K562 (cell line): ENCODE data around the gene SYCP2. TPM values are rescaled to one million over a fixed set of nuclear protein-coding genes. Genes with fewer than 3 reads are reported as not detected.

ENCODE experiments used
- ATAC-seq: fragments of 200-7000 bp; cut with Tn5 transposase; 3 replicates; pipeline ENCODE4 v1.9.1; 2020; ENCODE audit warnings: moderate library complexity
- BruUV-seq: library from RNA; stranded (reverse); fragments of 400-500 nt; replicated peaks from 2 replicates; lab custom pipeline; 2021; lab: Mats Ljungman, UMichigan
- CTCF ChIA-PET: fragments of 300-600 bp; formaldehyde crosslinking; extraction: SDS; loops from one replicate; lab custom pipeline; 2021; ENCODE audit warnings: low intra/inter-chr PET ratio; lab: Yijun Ruan, JAX
- POLR2A ChIA-PET: fragments of 300-600, 350-650 bp; sonication (Branson Sonifier 250); formaldehyde crosslinking; extraction: SDS; loops from one replicate; lab custom pipeline; 2021; ENCODE audit warnings: antibody characterized with exemption, inconsistent platforms; lab: Yijun Ruan, JAX
- DNase-seq, 4 experiments: peaks; one replicate each; pipeline versions ENCODE4 v3.0.0 to v3.0.0-alpha.2; 2011 to 2018; ENCODE audit warnings: low spot score in 3 of 4, mixed read lengths in 3 of 4; ENCODE audit errors: extremely low read depth in 1 of 4
- FAIRE-seq: peaks from 2 replicates; lab custom pipeline; 2011; peaks lifted over from hg19 to GRCh38; lab: Jason Lieb, UNC
- H2AFZ ChIP-seq: 2 replicates; pipeline ENCODE4 v1.6.0; 2011; ENCODE audit warnings: low read depth, low read length, control low read depth, inconsistent platforms
- H3K27ac ChIP-seq: fragments of 200-600 bp; 3 replicates; pipeline ENCODE4 v1.8.0; 2011; ENCODE audit warnings: low read depth, mild to moderate bottlenecking, control low read depth, inconsistent platforms, low read length, moderate library complexity, mixed read lengths; ENCODE audit errors: extremely low read depth
- H3K27me3 ChIP-seq, 2 experiments: fragments of 300-600 bp in 1 of 2; 2 replicates in 1 of 2; 3 replicates in 1 of 2; pipeline versions ENCODE4 v1.6.0 to v1.8.0; 2011; ENCODE audit warnings: inconsistent platforms in 2 of 2, low read length in 2 of 2, mild to moderate bottlenecking in 1 of 2, mixed read lengths in 1 of 2, moderate library complexity in 1 of 2; ENCODE audit not compliant: control insufficient read depth in 2 of 2, insufficient read depth in 2 of 2
- H3K36me3 ChIP-seq: fragments of 300-600 bp; 3 replicates; pipeline ENCODE4 v1.8.0; 2011; ENCODE audit warnings: mild to moderate bottlenecking, low read length, inconsistent platforms; ENCODE audit not compliant: control insufficient read depth, insufficient read depth
- H3K4me1 ChIP-seq, 2 experiments: fragments of 200-600 bp in 1 of 2; replicated peaks in 1 of 2; 2 replicates in 1 of 2; 3 replicates in 1 of 2; pipeline versions ENCODE4 v1.5.1 to v1.8.0; 2011; ENCODE audit warnings: inconsistent platforms in 2 of 2, low read length in 2 of 2, mild to moderate bottlenecking in 1 of 2, mixed read lengths in 1 of 2, moderate library complexity in 1 of 2; ENCODE audit not compliant: control insufficient read depth in 2 of 2, insufficient read depth in 2 of 2
- H3K4me2 ChIP-seq: 2 replicates; pipeline ENCODE4 v1.6.1; 2011; ENCODE audit warnings: low read length, control low read depth, inconsistent platforms, mixed read lengths; ENCODE audit not compliant: insufficient read depth
- H3K4me3 ChIP-seq: fragments of 200-600 bp; sonication (generic), shearing (Covaris generic); 2 replicates; pipeline ENCODE4 v1.5.1; 2016; ENCODE audit warnings: control low read depth, inconsistent platforms
- H3K79me2 ChIP-seq: fragments of 200-600 bp; 3 replicates; pipeline ENCODE4 v1.8.0; 2011; ENCODE audit warnings: low read length, inconsistent platforms; ENCODE audit not compliant: control insufficient read depth, insufficient read depth
- H3K9ac ChIP-seq, 2 experiments: 2 replicates each; pipeline versions ENCODE4 v1.6.0 to v1.6.1; 2011; ENCODE audit warnings: low read depth in 2 of 2, low read length in 2 of 2, control low read depth in 1 of 2, inconsistent platforms in 1 of 2, mild to moderate bottlenecking in 1 of 2, mixed read lengths in 1 of 2; ENCODE audit not compliant: insufficient read depth in 1 of 2
- H3K9me1 ChIP-seq: one replicate; pipeline ENCODE4 v1.6.0; 2011; ENCODE audit warnings: inconsistent platforms, mild to moderate bottlenecking, low read length, moderate library complexity; ENCODE audit not compliant: control insufficient read depth, insufficient read depth
- H3K9me3 ChIP-seq: replicated peaks from 2 replicates; pipeline ENCODE4 v1.5.1; 2011; ENCODE audit warnings: low read depth, low read length, inconsistent platforms; ENCODE audit not compliant: control insufficient read depth, insufficient read depth
- H4K20me1 ChIP-seq: replicated peaks from 2 replicates; pipeline ENCODE4 v1.6.1; 2011; ENCODE audit warnings: low read length, inconsistent platforms, mixed read lengths; ENCODE audit not compliant: control insufficient read depth, insufficient read depth
- AFF1 ChIP-seq, 2 experiments: fragments of 450-650 bp; IDR thresholded peaks; 2 replicates each; pipeline ENCODE4 v1.6.1; 2018; ENCODE audit warnings: mild to moderate bottlenecking in 2 of 2, low read depth in 1 of 2; ENCODE audit not compliant: partially characterized antibody in 2 of 2
- GTF2E2 ChIP-seq: fragments of 200-800 bp; sonication (Bioruptor generic); IDR thresholded peaks from 2 replicates; pipeline ENCODE4 v1.6.1; 2016; ENCODE audit warnings: missing genetic modification characterization, missing compliant biosample characterization
- HDAC2 ChIP-seq: fragments of 450-650 bp; IDR thresholded peaks from 2 replicates; pipeline ENCODE4 v1.6.1; 2016; ENCODE audit warnings: mild to moderate bottlenecking
- MTF1 ChIP-seq: fragments of 250-450 bp; sonication (Bioruptor Pico); IDR thresholded peaks from 2 replicates; pipeline ENCODE4 v1.9.0; 2021; ENCODE audit warnings: moderate library complexity, mild to moderate bottlenecking, inconsistent platforms, borderline replicate concordance
- SREBF1 ChIP-seq: fragments of 150-350 bp; IDR thresholded peaks from 2 replicates; pipeline ENCODE4 v1.6.1; 2014; ENCODE audit warnings: antibody characterized with exemption, low read depth, low read length, borderline replicate concordance
- ZC3H11A ChIP-seq: IDR thresholded peaks from 2 replicates; pipeline ENCODE4 v1.6.1; 2012; ENCODE audit warnings: low read depth, low read length, improper control_type of control experiment
- ZNF699 ChIP-seq: fragments of 250-450 bp; sonication (Bioruptor Pico); IDR thresholded peaks from 2 replicates; pipeline ENCODE4 v1.8.0; 2021; ENCODE audit warnings: mild to moderate bottlenecking, moderate library complexity; ENCODE audit not compliant: insufficient replicate concordance
- WGBS: fragments of 100-300 bp; shearing (Covaris generic); methylation state at CpG from one replicate; pipeline ENCODE4 v1.1.6; 2016; ENCODE audit warnings: low coverage, mixed read lengths; ENCODE audit not compliant: insufficient coverage; ENCODE audit errors: missing lambda C conversion rate; 5-methylcytosine and 5-hydroxymethylcytosine counted together
- in situ Hi-C: fragments of 300-500 bp; cut with MboI; formaldehyde crosslinking; loops from 4 replicates; pipeline ENCODE4 v1.15.0; 2018; ENCODE audit warnings: inconsistent platforms, mixed read lengths
- intact Hi-C: fragments of 100-400 bp; cut with micrococcal nuclease; formaldehyde crosslinking; loops from 2 replicates; pipeline ENCODE4 v1.14.2; 2022
- polyA plus RNA-seq, 8 experiments: library from polyadenylated mRNA; depleted of rRNA in 4 of 8; stranded (reverse) in 5 of 8; unstranded in 3 of 8; fragments of >200 nt; fragmentation: Nextera tagmentation in 2 of 8; fragmentation: Illumina TruSeq in 1 of 8; extraction: Ambion mirVana in 2 of 8; extraction: Trizol in 1 of 8; gene quantifications; 2 replicates each; pipeline versions ENCODE4 v1.2.1 to v1.2.3, GENCODE V29; 2011 to 2014; ENCODE audit warnings: inconsistent platforms in 1 of 8, missing spikeins in 1 of 8
- total RNA-seq, 7 experiments: library from RNA; depleted of rRNA in 6 of 7; stranded (reverse); fragments of >200 nt in 6 of 7; fragmentation: Illumina TruSeq in 2 of 7; extraction: Trizol in 2 of 7; gene quantifications; 2 replicates each; pipeline versions ENCODE4 v1.2.1 to v1.2.3, GENCODE V29; 2011 to 2021; ENCODE audit warnings: low replicate concordance in 1 of 7

Gene SYCP2
- total and polyA plus RNA-seq, 9 of the 15 experiments (the other 6 are each of a cell fraction or from before 2014, with no cell fraction given): 0.24 to 1.6 (median 0.67) TPM

GRCh38 chr20:59940956-59941294, 7.5 kb upstream of the SYCP2 start:
- Histone ChIP-seq H4K20me1 (no peaks in the 10 kb centered on the region), H3K9me3 (no peaks in the 10 kb centered on the region), H3K4me3 (peak overlapping the region; percentile 48), H3K27ac (peak overlapping the region; percentile 82), H3K4me2 (peak overlapping the region; percentile 95), H3K9me1 (no peaks in the 10 kb centered on the region), H2AFZ (peak overlapping the region; percentile 97), H3K27me3 (no peaks in the 10 kb centered on the region), H3K4me1 (peaks cover 6 to 14% of the 10 kb centered on the region in 2 experiments; a peak in 4 of 5 replicates), H3K36me3 (peaks cover 30% of the 10 kb centered on the region; the same call in 1 of the 3 replicates), H3K9ac (peak overlapping the region; percentile 75 to 77), H3K79me2 (peaks cover 17% of the 10 kb centered on the region)
- DNase-seq (no peak), ATAC-seq (no peak), FAIRE-seq (no peak)
- in situ Hi-C loops (no loop called here), intact Hi-C loops (no loop called here)
- ChIA-PET CTCF (no interaction called here), POLR2A (interaction anchor here (0.6 to 2.0 kb wide), 8 partner anchors 9 to 1756 kb away, joined by 3 to 6 read pairs (median 4); no protein-coding TSS in a partner anchor)
- TF ChIP-seq HDAC2: 0 out of 2 replicates have a peak, but pooled peaks have one; percentile 7
- TF ChIP-seq AFF1 (IDR thresholded peaks at IDR 0.05; ENCODE audit: low read depth in 1 of 2, partially characterized antibody in 2 of 2): peak in 1 of 2 experiments; percentile 2
- peak; percentile 35; the same call in 1 of the 2 replicates for TF ChIP-seq GTF2E2 (tag)
- no peak for TF ChIP-seq ZNF699 (CRISPR knock-in tag)
- no peak for TF ChIP-seq MTF1 (CRISPR knock-in tag)
- TF ChIP-seq ZC3H11A: no peak
- no peak for TF ChIP-seq SREBF1
- BruUV-seq: no TSS peak
- 0% methylated on average over 4 of the region's 4 CpGs for WGBS
